ENCODE results near the gene PLD2. TPM values are rescaled to one million over a fixed set of nuclear protein-coding genes. Genes with fewer than 3 reads are reported as not detected.

PLD2 gene
- total and polyA plus RNA-seq, 10 of the 15 experiments (the other 5 are each of a cell fraction or from before 2014, with no cell fraction given) = 0.71 to 16.5 (median 7.0) TPM

- in situ Hi-C loops (cut with MboI) = no loop called here
- Histone ChIP-seq H3K27ac (ENCODE audit: control insufficient read depth, insufficient read depth) (no peak within 1 kb of the TSS), H3K9me3 (replicated peaks; ENCODE audit: control insufficient read depth, insufficient read depth, low read length) (no peaks in the 10 kb centered on the region), H3K9ac (ENCODE audit: control insufficient read depth, insufficient read depth, low read length) (no peak within 1 kb of the TSS), H3K27me3 (replicated peaks in 1 of 2; ENCODE audit: control insufficient read depth in 2 of 2, insufficient read depth in 2 of 2, low read length in 1 of 2) (no peaks in the 10 kb centered on the region), H3K36me3 (ENCODE audit: control insufficient read depth in 2 of 2, insufficient read depth in 2 of 2, low read length in 1 of 2) (peaks cover 2 to 13% of the 10 kb centered on the region in 2 experiments; a peak in 3 of 4 replicates), H3K4me3 (no peak within 1 kb of the TSS), H3K79me2 (ENCODE audit: control insufficient read depth, insufficient read depth, low read length) (peaks cover under 1% of the 10 kb centered on the region), H4K20me1 (ENCODE audit: control insufficient read depth, insufficient read depth) (no peaks in the 10 kb centered on the region), H3K4me2 (ENCODE audit: control insufficient read depth, insufficient read depth) (no peak within 1 kb of the TSS), H2AFZ (ENCODE audit: control insufficient read depth, low read depth, low read length) (no peak within 1 kb of the TSS), H3K4me1 (ENCODE audit: control insufficient read depth, insufficient read depth, low read length) (peaks cover 16% of the 10 kb centered on the region)
- FAIRE-seq (no peak), ATAC-seq (no peak), DNase-seq (ENCODE audit: low read depth, low spot score) (no peak)
- RAD21 ChIA-PET (ENCODE audit: unreplicated experiment) = no interaction called here
- TF ChIP-seq PKNOX1 (IDR thresholded peaks at IDR 0.05) = no peak
- no peak for TF ChIP-seq E4F1 (IDR thresholded peaks at IDR 0.05; ENCODE audit: borderline replicate concordance, partially characterized antibody)
- TF ChIP-seq ZBED1 (IDR thresholded peaks at IDR 0.05; ENCODE audit: borderline replicate concordance) = no peak
- TF ChIP-seq MTA2 (IDR thresholded peaks at IDR 0.05; ENCODE audit: low read depth) = no peak
- no peak for TF ChIP-seq JUND (IDR thresholded peaks at IDR 0.05; ENCODE audit: low read depth, low read length)
- no peak for TF ChIP-seq RCOR1 (conservative IDR thresholded peaks at IDR 0.05; ENCODE audit: low read depth, low read length)
- no peak for TF ChIP-seq BRCA1 (IDR thresholded peaks at IDR 0.05; ENCODE audit: low read depth, low read length)
- TF ChIP-seq PML (IDR thresholded peaks at IDR 0.05; ENCODE audit: low read length) = no peak
- TF ChIP-seq IRF4 (IDR thresholded peaks at IDR 0.05; ENCODE audit: low read depth, low read length) = no peak
- TF ChIP-seq NFIC (IDR thresholded peaks at IDR 0.05; ENCODE audit: low read depth, low read length) = no peak
- 71% methylated on average over 9 of the region's 9 CpGs for WGBS (ENCODE audit: insufficient coverage, insufficient replicate concordance, low lambda C conversion rate, missing lambda C conversion rate)
- POLR2A ChIA-PET = no interaction called here
- CTCF ChIA-PET = no interaction called here
- SMC1A ChIA-PET (ENCODE audit: uncharacterized antibody, unreplicated experiment) = no interaction called here
- intact Hi-C loops (cut with micrococcal nuclease; ENCODE audit: unreplicated experiment) = no loop called here
- no TSS peak for BruUV-seq (replicated peaks)
Observed at GRCh38 chr17:4802228-4802627, 4.7 kb upstream of the PLD2 start, which contains the start of gene C17orf114. C17orf114 (minus strand) TSS chr17:4802328.
